Central memory CD8-positive, alpha-beta T cell (primary cell): Measurements from ENCODE around the gene AFF4.
"Not testable (repeated sequence)": the region's sequence is repeated elsewhere in the genome, so short reads cannot be mapped to it uniquely, and the experiment has no call there.

Source experiments
- ATAC-seq: fragments of 150-1000 bp; cut with Tn5 transposase; replicated peaks from 2 replicates; pipeline ENCODE4 v1.10.0; 2022; ENCODE audit warnings: mild to moderate bottlenecking, moderate FRiP score, moderate number of reproducible peaks; ENCODE audit not compliant: poor library complexity, severe bottlenecking; ENCODE audit errors: extremely low read depth
- DNase-seq, 2 donors: peaks; one replicate each; pipeline ENCODE4 v3.0.0; 2021; ENCODE audit warnings: low spot score in 2 of 2
- H3K27ac Mint-ChIP-seq: one replicate; pipeline ENCODE4 v1.8.0; 2022; ENCODE audit warnings: low read depth, mild to moderate bottlenecking, moderate library complexity, mixed read lengths
- H3K27me3 Mint-ChIP-seq: one replicate; pipeline ENCODE4 v1.8.0; 2022; ENCODE audit warnings: mixed read lengths
- H3K36me3 Mint-ChIP-seq: one replicate; pipeline ENCODE4 v1.8.0; 2022; ENCODE audit warnings: mild to moderate bottlenecking, moderate library complexity, mixed read lengths; ENCODE audit not compliant: insufficient read depth
- H3K4me1 Mint-ChIP-seq: one replicate; pipeline ENCODE4 v1.8.0; 2022; ENCODE audit warnings: mixed read lengths
- H3K4me3 Mint-ChIP-seq: one replicate; pipeline ENCODE4 v1.8.0; 2022; ENCODE audit warnings: mild to moderate bottlenecking, moderate library complexity, mixed read lengths
- H3K9me3 Mint-ChIP-seq: one replicate; pipeline ENCODE4 v1.8.0; 2022; ENCODE audit warnings: mixed read lengths

The AFF4 gene

DNA sequence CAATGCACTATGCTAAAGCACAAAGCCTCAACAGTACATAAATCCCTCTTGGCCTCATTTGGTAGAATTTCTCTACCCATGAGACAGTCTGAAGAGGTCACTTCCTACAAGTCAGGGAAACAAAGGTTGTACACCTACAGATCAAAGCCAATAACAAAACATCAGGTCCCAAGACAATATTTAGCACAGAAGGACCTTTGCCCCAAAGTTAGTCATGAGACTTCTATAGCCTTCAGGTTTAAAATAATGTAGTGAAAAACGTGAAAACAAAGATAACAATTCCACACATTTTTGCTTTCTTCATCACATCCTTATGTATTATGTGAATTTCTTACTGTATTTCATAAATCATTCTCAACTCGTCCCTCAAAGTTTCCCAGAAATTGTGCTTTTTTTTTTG lies 15.8 kb downstream of the AFF4 start:
- no peaks in the 10 kb centered on the region for H3K27me3 Mint-ChIP-seq
- DNase-seq, result no peak
- H3K27ac Mint-ChIP-seq, result no peak overlapping the region

DNA sequence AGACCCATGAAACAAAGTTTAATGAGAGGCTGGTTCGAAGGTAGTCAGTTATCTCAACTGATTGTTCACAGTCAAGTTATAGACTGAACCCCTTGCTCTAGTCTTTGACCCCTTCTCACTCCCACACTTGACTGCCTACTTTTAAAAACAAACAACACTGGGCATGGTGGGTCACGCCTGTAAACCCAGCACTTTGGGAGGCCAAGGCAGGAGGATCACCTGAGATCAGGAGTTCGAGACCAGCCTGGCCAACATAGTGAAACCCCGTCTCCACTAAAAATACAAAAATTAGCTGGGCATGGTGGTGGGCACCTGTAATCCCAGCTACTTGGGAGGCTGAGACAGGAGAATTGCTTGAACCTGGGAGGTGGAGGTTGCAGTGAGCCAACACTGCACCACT lies 18.1 kb downstream of the AFF4 start:
- H3K9me3 Mint-ChIP-seq, DNase-seq, H3K27me3 Mint-ChIP-seq, H3K4me3 Mint-ChIP-seq, H3K27ac Mint-ChIP-seq, ATAC-seq: not testable (repeated sequence)
- peaks cover 34% of the 10 kb centered on the region for H3K4me1 Mint-ChIP-seq
- peaks cover 14% of the 10 kb centered on the region for H3K36me3 Mint-ChIP-seq

More for the DNA sequence above, 15.8 kb downstream of the AFF4 start:
- no peak for ATAC-seq
- no peaks in the 10 kb centered on the region for H3K9me3 Mint-ChIP-seq
- H3K4me3 Mint-ChIP-seq, result no peak overlapping the region
- peaks cover 15% of the 10 kb centered on the region for H3K36me3 Mint-ChIP-seq
- H3K4me1 Mint-ChIP-seq, result peaks cover 55% of the 10 kb centered on the region

DNA sequence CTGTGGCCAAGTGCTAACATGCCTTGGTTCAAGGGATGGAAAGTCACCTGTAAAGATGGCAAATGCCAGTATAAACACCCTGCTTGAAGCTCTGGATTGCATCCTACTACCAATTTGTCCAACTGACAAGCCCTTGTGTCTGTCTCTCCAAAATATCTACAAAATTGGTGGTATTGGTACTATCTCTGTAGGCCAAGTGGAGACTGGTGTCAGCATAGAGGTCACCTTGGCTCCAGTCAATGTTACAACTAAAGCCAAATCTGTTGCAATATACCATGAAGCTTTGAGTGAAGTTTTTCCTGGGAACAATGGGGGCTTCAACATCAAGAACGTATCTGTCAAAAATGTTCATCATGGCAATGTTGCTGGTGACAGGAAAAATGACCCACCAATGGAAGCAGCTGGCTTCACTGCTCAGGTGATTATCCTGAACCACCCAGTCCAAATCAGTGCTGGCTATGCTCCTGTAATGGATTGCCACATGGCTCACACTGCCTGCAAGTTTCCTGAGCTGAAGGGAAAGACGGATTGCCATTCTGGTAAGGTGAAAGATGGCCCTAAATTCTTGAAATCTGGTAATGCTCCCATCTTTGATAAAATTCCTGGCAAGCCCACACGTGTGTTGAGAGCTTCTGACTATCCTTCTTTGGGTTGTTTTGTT lies 19.9 kb downstream of the AFF4 start:
- no peaks in the 10 kb centered on the region for H3K9me3 Mint-ChIP-seq
- H3K36me3 Mint-ChIP-seq, result peaks cover 7% of the 10 kb centered on the region
- ATAC-seq, result no peak
- no peaks in the 10 kb centered on the region for H3K27me3 Mint-ChIP-seq
- peaks cover 28% of the 10 kb centered on the region for H3K4me1 Mint-ChIP-seq
- no peak overlapping the region for H3K27ac Mint-ChIP-seq
- DNase-seq, result no peak
- H3K4me3 Mint-ChIP-seq, result no peak overlapping the region

DNA sequence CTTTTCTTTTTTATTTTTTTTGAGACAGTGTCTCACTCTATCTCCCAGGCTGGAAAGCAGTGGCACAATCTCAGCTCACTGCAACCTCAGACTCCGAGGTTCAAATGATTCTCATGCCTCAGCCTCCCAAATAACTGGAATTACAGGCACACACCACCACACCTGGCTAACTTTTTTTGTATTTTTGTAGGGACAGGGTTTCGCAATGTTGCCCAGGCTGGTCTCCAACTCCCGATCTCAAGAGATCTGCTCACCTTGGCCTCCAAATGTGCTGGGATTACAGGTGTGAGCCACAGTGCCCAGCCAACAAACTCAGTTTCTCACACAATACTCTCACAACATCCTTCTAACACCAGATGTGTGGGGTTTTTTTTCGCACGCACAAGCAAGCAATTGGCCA lies 22.1 kb downstream of the AFF4 start:
- Mint-ChIP-seq H3K9me3 (no peaks in the 10 kb centered on the region), H3K27ac (no peak overlapping the region), H3K4me1 (peaks cover 26% of the 10 kb centered on the region), H3K36me3 (peaks cover 10% of the 10 kb centered on the region), H3K27me3 (no peaks in the 10 kb centered on the region), H3K4me3 (no peak overlapping the region)
- ATAC-seq, result no peak
- no peak for DNase-seq

DNA sequence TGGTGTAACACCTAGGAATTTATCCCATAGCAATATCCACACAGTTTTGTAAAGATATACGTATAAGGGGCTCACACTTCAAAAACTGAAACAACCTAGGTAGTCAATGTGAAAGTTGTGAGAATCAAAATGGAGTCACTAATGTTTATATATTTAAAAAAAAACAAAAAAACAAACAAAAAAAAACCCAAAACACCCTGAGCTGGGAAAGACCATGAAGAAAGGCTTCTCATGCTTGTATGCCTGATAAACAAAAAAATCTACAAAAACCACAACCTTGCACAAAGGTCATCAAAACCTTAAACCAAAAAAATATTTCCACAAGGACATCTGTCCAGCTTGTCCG lies 35.4 kb downstream of the AFF4 start:
- Mint-ChIP-seq H3K36me3 (peaks cover 60% of the 10 kb centered on the region), H3K9me3 (no peaks in the 10 kb centered on the region), H3K27me3 (no peaks in the 10 kb centered on the region), H3K27ac (peak overlapping the region; percentile 57), H3K4me3 (no peak overlapping the region), H3K4me1 (peaks cover 34% of the 10 kb centered on the region)
- no peak for ATAC-seq
- no peak for DNase-seq

DNA sequence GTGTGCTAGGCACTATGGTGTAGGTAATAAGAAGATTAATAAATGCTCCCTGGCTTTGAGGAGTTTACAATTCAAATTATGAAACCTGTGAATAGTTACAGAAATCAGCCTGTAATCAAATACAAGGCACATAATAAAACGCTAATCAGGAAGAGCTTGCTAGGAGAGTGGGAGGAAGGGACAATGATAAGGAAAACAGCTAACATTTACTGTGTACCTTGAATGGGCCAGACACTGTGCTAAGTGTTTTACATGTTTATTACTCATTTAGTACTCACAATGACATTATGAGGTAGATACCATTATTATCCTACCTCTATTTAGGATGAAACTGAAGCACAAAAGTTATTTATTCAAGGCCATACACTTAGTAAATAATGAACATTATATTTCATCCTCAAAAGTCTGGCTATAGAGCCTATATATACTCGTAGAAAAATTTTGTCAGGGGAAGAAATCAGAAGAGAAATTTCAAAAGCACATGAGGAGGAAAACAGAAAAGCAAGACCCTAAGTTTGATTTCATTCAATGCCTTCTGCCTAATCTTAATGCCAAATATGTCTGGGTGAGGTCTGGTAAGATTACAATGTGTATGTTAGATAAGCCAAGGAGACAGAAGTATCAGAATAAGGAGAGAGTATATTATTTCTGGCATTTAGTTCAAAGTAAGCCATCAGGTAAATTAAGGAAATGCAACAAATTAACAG lies 35.9 kb downstream of the AFF4 start:
- H3K4me3 Mint-ChIP-seq, result no peak overlapping the region
- no peaks in the 10 kb centered on the region for H3K9me3 Mint-ChIP-seq
- H3K4me1 Mint-ChIP-seq, result peaks cover 34% of the 10 kb centered on the region
- no peaks in the 10 kb centered on the region for H3K27me3 Mint-ChIP-seq
- ATAC-seq (no peak), DNase-seq (no peak)
- H3K36me3 Mint-ChIP-seq, result peaks cover 59% of the 10 kb centered on the region
- peak overlapping the region; percentile 57 for H3K27ac Mint-ChIP-seq

DNA sequence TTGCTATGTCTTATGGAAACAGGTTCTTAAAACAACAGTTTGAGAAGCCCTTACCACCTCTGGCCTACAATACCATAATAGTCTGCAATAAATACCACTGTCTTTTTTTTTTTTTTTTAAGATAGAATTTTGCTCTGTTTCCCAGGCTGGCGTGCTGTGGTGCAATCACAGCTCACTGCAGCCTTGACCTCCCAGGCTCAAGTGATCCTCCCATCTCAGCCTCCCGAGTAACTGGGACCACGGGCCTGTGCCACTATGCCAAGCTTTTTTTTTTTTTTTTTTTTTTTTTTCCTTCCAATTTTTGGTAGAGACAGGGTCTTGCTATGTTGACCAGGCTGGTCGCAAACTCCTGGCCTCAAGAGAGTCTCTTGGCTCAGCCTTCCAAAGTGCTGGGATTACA lies 37.0 kb downstream of the AFF4 start:
- peaks cover 59% of the 10 kb centered on the region for H3K36me3 Mint-ChIP-seq
- no peak for DNase-seq
- ATAC-seq, result no peak
- H3K4me1 Mint-ChIP-seq, result peaks cover 40% of the 10 kb centered on the region
- no peaks in the 10 kb centered on the region for H3K27me3 Mint-ChIP-seq
- H3K4me3 Mint-ChIP-seq, result no peak overlapping the region
- no peak overlapping the region for H3K27ac Mint-ChIP-seq
- no peaks in the 10 kb centered on the region for H3K9me3 Mint-ChIP-seq

DNA sequence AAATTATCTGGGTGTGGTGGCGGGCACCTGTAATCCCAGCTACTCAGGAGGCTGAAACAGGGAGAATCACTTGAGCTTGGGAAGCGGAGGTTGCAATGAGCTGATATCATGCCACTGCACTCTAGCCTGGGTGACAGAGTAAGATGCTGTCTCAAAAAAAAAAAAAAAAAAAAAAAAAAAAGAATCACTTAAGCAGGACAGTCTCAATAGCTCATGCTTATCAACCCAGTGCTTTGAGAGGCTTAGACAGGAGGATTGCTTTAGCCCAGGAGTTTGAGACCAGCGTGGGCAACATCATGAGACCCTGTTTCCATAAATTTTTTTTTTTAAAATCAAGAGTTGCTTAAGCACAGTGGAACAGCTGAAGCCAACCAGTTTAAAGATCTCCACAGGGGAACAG lies 47.3 kb downstream of the AFF4 start:
- no peak for ATAC-seq
- Mint-ChIP-seq H3K27ac (no peak overlapping the region), H3K27me3 (no peaks in the 10 kb centered on the region), H3K9me3 (no peaks in the 10 kb centered on the region), H3K36me3 (peaks cover 41% of the 10 kb centered on the region), H3K4me3 (no peak overlapping the region), H3K4me1 (peaks cover 15% of the 10 kb centered on the region)
- no peak for DNase-seq

DNA sequence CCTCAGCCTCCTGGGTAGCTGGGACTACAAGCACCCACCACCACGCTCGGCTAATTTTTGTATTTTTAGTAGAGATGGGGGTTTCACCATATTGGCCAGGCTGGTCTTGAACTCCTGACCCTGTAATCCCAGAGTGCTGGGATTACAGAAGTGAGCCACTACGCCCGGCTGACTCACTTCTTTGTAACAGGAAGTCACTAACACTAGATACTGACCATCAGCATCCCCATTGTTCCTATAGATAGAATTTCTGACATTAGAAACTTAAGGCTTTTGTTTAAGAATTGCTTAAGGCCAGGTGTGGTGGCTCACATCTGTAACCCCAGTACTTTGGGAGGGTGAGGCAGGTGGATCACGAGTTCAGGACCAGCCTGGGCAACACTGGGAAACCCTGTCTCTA lies 47.8 kb downstream of the AFF4 start:
- peaks cover 19% of the 10 kb centered on the region for H3K4me1 Mint-ChIP-seq
- no peak overlapping the region for H3K4me3 Mint-ChIP-seq
- ATAC-seq (no peak), DNase-seq (no peak)
- peaks cover 41% of the 10 kb centered on the region for H3K36me3 Mint-ChIP-seq
- no peak overlapping the region for H3K27ac Mint-ChIP-seq
- no peaks in the 10 kb centered on the region for H3K27me3 Mint-ChIP-seq
- H3K9me3 Mint-ChIP-seq, result no peaks in the 10 kb centered on the region

DNA sequence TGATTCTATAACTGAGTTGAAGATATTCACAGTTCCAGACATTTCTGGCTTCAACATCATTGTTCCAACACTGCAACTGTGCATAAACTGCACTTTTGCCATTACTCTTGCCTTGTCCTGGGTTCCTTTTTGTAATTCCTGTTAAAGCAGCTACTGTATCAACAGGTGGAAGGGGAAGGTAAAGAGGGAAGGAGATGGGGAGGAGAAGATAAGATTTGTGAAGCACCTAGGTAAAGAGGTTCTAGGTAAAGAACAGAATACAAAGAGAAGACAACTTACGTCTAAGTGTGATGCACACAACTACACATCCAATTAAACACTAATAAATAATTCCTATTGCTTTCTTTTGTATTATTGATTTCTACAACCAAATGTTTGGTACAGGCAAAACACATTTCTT lies 53.7 kb downstream of the AFF4 start:
- H3K4me3 Mint-ChIP-seq, result no peak overlapping the region
- no peak for ATAC-seq
- peaks cover 48% of the 10 kb centered on the region for H3K4me1 Mint-ChIP-seq
- no peak for DNase-seq
- no peak overlapping the region for H3K27ac Mint-ChIP-seq
- peaks cover 22% of the 10 kb centered on the region for H3K36me3 Mint-ChIP-seq
- H3K9me3 Mint-ChIP-seq, result no peaks in the 10 kb centered on the region
- no peaks in the 10 kb centered on the region for H3K27me3 Mint-ChIP-seq

DNA sequence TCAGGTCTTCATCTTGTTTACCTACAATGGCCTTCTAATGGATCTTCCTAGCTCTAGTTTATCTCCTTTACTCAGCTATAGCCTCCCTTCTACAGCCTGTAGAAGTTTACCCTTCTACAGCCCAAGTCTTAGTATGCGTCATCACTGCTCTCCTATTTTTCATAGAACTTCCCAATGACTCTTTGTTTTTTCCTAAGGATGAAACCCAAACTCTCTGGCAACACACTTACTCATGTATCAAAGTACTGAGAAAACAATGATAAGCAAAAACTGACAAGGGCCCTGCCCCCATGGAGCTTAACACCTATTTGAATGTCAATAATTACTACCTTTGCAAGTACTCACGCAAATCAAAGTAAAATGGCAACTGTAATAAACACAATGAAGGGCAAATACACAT lies 56.3 kb downstream of the AFF4 start:
- H3K4me1 Mint-ChIP-seq, result peaks cover 51% of the 10 kb centered on the region
- no peaks in the 10 kb centered on the region for H3K9me3 Mint-ChIP-seq
- no peak overlapping the region for H3K4me3 Mint-ChIP-seq
- H3K27ac Mint-ChIP-seq, result no peak overlapping the region
- ATAC-seq (no peak), DNase-seq (no peak)
- H3K27me3 Mint-ChIP-seq, result no peaks in the 10 kb centered on the region
- H3K36me3 Mint-ChIP-seq, result peaks cover 20% of the 10 kb centered on the region

DNA sequence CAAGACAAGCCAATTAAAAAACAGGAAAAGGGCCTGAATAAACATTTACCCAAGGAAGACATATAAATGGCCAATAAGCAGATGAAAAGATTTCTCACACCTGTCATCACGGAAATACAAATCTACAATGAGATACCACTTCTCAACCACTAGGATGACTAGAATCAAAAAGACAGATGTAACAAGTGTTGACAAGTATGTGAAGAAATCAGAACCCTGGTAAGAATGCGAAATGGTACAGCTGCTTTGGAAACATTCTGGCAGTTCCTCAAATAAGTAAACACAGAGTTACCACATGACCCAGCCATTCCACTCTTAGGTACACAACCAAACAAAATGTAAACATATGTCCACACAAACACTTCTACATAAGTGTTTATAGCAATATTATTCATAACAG lies 57.5 kb downstream of the AFF4 start:
- H3K27ac Mint-ChIP-seq, result no peak overlapping the region
- peaks cover 19% of the 10 kb centered on the region for H3K36me3 Mint-ChIP-seq
- ATAC-seq (no peak), DNase-seq (no peak)
- no peaks in the 10 kb centered on the region for H3K27me3 Mint-ChIP-seq
- peaks cover 43% of the 10 kb centered on the region for H3K4me1 Mint-ChIP-seq
- H3K4me3 Mint-ChIP-seq, result no peak overlapping the region
- no peaks in the 10 kb centered on the region for H3K9me3 Mint-ChIP-seq

DNA sequence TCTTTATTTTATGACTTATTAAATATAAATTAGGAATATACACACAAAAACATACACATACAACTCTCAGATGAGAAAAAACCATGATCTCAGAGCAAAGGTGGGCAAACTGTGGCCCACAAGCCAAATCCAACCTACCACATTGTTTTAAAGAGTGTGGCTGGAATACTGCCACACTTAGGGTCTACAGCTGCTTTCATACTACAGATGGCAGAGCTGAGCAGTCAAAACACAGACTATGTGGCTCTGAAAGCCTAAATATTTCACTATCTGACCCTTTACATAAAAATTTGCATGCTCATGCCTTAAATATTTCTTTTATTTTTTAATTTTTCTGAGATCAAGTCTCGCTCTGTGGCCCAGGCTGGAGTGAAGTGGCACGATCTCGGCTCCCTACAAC lies 61.7 kb downstream of the AFF4 start:
- H3K27ac Mint-ChIP-seq, result no peak overlapping the region
- H3K4me1 Mint-ChIP-seq, result peaks cover 34% of the 10 kb centered on the region
- H3K4me3 Mint-ChIP-seq, result no peak overlapping the region
- ATAC-seq, result no peak
- H3K36me3 Mint-ChIP-seq, result peaks cover 43% of the 10 kb centered on the region
- H3K9me3 Mint-ChIP-seq, result no peaks in the 10 kb centered on the region
- no peaks in the 10 kb centered on the region for H3K27me3 Mint-ChIP-seq
- DNase-seq, result no peak
